CD14-positive monocyte (primary cell): ENCODE results near the gene CASP10. TPM values are rescaled to one million over a fixed set of nuclear protein-coding genes. Genes with fewer than 3 reads are reported as not detected.
A peak's percentile ranks its signal among the peaks of the same experiment; 100 is the strongest.

Source experiments
- DNase-seq, 3 donors: peaks; one replicate each; pipeline ENCODE4 v3.0.0-alpha.2; 2011 to 2022
- H2AFZ ChIP-seq: 2 replicates; pipeline ENCODE4 v1.6.0; 2012; ENCODE audit warnings: mild to moderate bottlenecking, low read depth, low read length, inconsistent platforms; ENCODE audit not compliant: insufficient read depth, poor library complexity, severe bottlenecking
- H3K27ac ChIP-seq, 2 donors: 1 replicate in 1 of 2; 2 replicates in 1 of 2; pipeline ENCODE4 v1.5.1; 2012 to 2013; ENCODE audit warnings: low read length in 2 of 2, control low read depth in 1 of 2, inconsistent platforms in 1 of 2, low read depth in 1 of 2, mild to moderate bottlenecking in 1 of 2
- H3K27me3 ChIP-seq, 2 donors: one replicate each; pipeline versions ENCODE4 v1.6.0 to v1.6.1; 2011 to 2013; ENCODE audit warnings: low read length in 2 of 2; ENCODE audit not compliant: control insufficient read depth in 2 of 2, insufficient read depth in 2 of 2
- H3K36me3 ChIP-seq, 2 donors: replicated peaks in 1 of 2; 1 replicate in 1 of 2; 2 replicates in 1 of 2; pipeline versions ENCODE4 v1.5.1 to v1.6.1; 2012 to 2013; ENCODE audit warnings: low read length in 2 of 2, control low read depth in 1 of 2, inconsistent platforms in 1 of 2, mild to moderate bottlenecking in 1 of 2; ENCODE audit not compliant: insufficient read depth in 2 of 2, control insufficient read depth in 1 of 2
- H3K4me1 ChIP-seq, 2 donors: 1 replicate in 1 of 2; 2 replicates in 1 of 2; pipeline versions ENCODE4 v1.5.1 to v1.6.1; 2012 to 2013; ENCODE audit warnings: low read length in 2 of 2, control low read depth in 1 of 2, inconsistent platforms in 1 of 2, mild to moderate bottlenecking in 1 of 2, moderate library complexity in 1 of 2; ENCODE audit not compliant: insufficient read depth in 2 of 2, control insufficient read depth in 1 of 2
- H3K4me2 ChIP-seq: replicated peaks from 2 replicates; pipeline ENCODE3; 2012; ENCODE audit warnings: low read length, moderate library complexity, mild to moderate bottlenecking; ENCODE audit not compliant: poor library complexity, severe bottlenecking; ENCODE audit errors: extremely low read depth
- H3K4me3 ChIP-seq, 3 experiments: fragments of 200-600 bp in 1 of 3; sonication (generic) in 1 of 3; replicated peaks in 1 of 3; 1 replicate in 2 of 3; 2 replicates in 1 of 3; pipeline ENCODE4 v1.5.1; 2011 to 2013; ENCODE audit warnings: low read length in 3 of 3, mild to moderate bottlenecking in 3 of 3, control low read depth in 2 of 3, low read depth in 2 of 3, inconsistent platforms in 1 of 3, moderate library complexity in 1 of 3
- H3K79me2 ChIP-seq: 2 replicates; pipeline ENCODE4 v1.6.0; 2012; ENCODE audit warnings: mild to moderate bottlenecking, control low read depth, inconsistent platforms, low read length, moderate library complexity; ENCODE audit not compliant: insufficient read depth
- H3K9ac ChIP-seq: 2 replicates; pipeline ENCODE4 v1.6.0; 2017; ENCODE audit warnings: low read length, mild to moderate bottlenecking; ENCODE audit not compliant: insufficient read depth, poor library complexity, severe bottlenecking
- H3K9me3 ChIP-seq, 2 donors: replicated peaks in 1 of 2; 1 replicate in 1 of 2; 2 replicates in 1 of 2; pipeline versions ENCODE4 v1.5.1 to v1.6.1; 2012 to 2013; ENCODE audit warnings: low read length in 2 of 2, control low read depth in 1 of 2; ENCODE audit not compliant: control insufficient read depth in 1 of 2, insufficient read depth in 1 of 2
- H4K20me1 ChIP-seq: 2 replicates; pipeline ENCODE4 v1.6.0; 2012; ENCODE audit warnings: mild to moderate bottlenecking, low read length, control low read depth, moderate library complexity; ENCODE audit not compliant: insufficient read depth
- H3K27ac Mint-ChIP-seq, 7 donors: one replicate each; pipeline ENCODE4 v1.8.0; 2020; ENCODE audit warnings: mild to moderate bottlenecking in 7 of 7, mixed read lengths in 7 of 7, moderate library complexity in 6 of 7, inconsistent platforms in 2 of 7
- H3K27me3 Mint-ChIP-seq, 3 donors: one replicate each; pipeline ENCODE4 v1.8.0; 2021 to 2022; ENCODE audit warnings: low read depth in 3 of 3, mild to moderate bottlenecking in 3 of 3, mixed read lengths in 3 of 3, moderate library complexity in 3 of 3, inconsistent platforms in 1 of 3
- H3K36me3 Mint-ChIP-seq, 2 donors: one replicate each; pipeline ENCODE4 v1.8.0; 2020; ENCODE audit warnings: mixed read lengths in 2 of 2, inconsistent platforms in 1 of 2, mild to moderate bottlenecking in 1 of 2
- H3K4me1 Mint-ChIP-seq: one replicate; pipeline ENCODE4 v1.8.0; 2020; ENCODE audit warnings: mild to moderate bottlenecking, mixed read lengths
- H3K4me3 Mint-ChIP-seq, 2 donors: one replicate each; pipeline ENCODE4 v1.8.0; 2020; ENCODE audit warnings: mild to moderate bottlenecking in 2 of 2, mixed read lengths in 2 of 2, moderate library complexity in 1 of 2
- H3K9me3 Mint-ChIP-seq, 7 donors: one replicate each; pipeline ENCODE4 v1.8.0; 2020 to 2022; ENCODE audit warnings: mixed read lengths in 7 of 7, mild to moderate bottlenecking in 6 of 7, moderate library complexity in 6 of 7, inconsistent platforms in 2 of 7
- CTCF ChIP-seq: fragments of 200-600 bp; IDR thresholded peaks from one replicate; pipeline ENCODE4 v1.8.0; 2022; ENCODE audit warnings: antibody characterized with exemption, mild to moderate bottlenecking
- WGBS: methylation state at CpG from one replicate; pipeline ENCODE4 v1.1.5; 2013; ENCODE audit warnings: missing lambda C conversion rate; ENCODE audit not compliant: insufficient coverage; 5-methylcytosine and 5-hydroxymethylcytosine counted together
- intact Hi-C, 2 donors: fragments of 100-400 bp; cut with micrococcal nuclease; formaldehyde crosslinking; loops; one replicate each; pipeline versions ENCODE4 v1.15.0 to v1.15.1; 2023
- polyA plus RNA-seq, 3 donors: library from polyadenylated mRNA; depleted of rRNA in 1 of 3; unstranded in 2 of 3; stranded (reverse) in 1 of 3; fragments of 300-500 nt in 2 of 3; fragments of >200 nt in 1 of 3; fragmentation: Illumina TruSeq in 2 of 3; gene quantifications; 1 replicate in 2 of 3; 2 replicates in 1 of 3; pipeline ENCODE4 v1.2.3, GENCODE V29; 2012 to 2021

The CASP10 gene
- polyA plus RNA-seq, 3 donors, result 17.7 to 23.3 (median 18.9) TPM

GRCh38 chr2:201244829-201245228, 61.9 kb downstream of the CASP10 start:
- Histone ChIP-seq H3K9ac (no peak overlapping the region), H3K4me1 (peaks cover 50 to 66% of the 10 kb centered on the region in 2 donors), H2AFZ (no peak overlapping the region), H3K27ac (no peak overlapping the region), H3K36me3 (no peaks in the 10 kb centered on the region), H3K9me3 (no peaks in the 10 kb centered on the region), H3K4me2 (no peak overlapping the region), H3K27me3 (no peaks in the 10 kb centered on the region), H4K20me1 (no peaks in the 10 kb centered on the region), H3K79me2 (peaks cover 32% of the 10 kb centered on the region), H3K4me3 (no peak overlapping the region)
- H3K4me3 Mint-ChIP-seq, result no peak overlapping the region
- peaks cover 0 to 2% of the 10 kb centered on the region in 2 donors for H3K36me3 Mint-ChIP-seq
- no peaks in the 10 kb centered on the region for H3K9me3 Mint-ChIP-seq
- peak overlapping the region in 1 of 7 donors; percentile 58 for H3K27ac Mint-ChIP-seq
- intact Hi-C loops, result no loop called here
- 100% methylated on average over 4 of the region's 5 CpGs for WGBS
- peaks cover 62% of the 10 kb centered on the region for H3K4me1 Mint-ChIP-seq
- no peak for TF ChIP-seq CTCF
- no peak for DNase-seq
- peaks cover 0 to 4% (median 1%) of the 10 kb centered on the region in 3 donors for H3K27me3 Mint-ChIP-seq

GRCh38 chr2:201246280-201246679, 63.3 kb downstream of the CASP10 start:
- Mint-ChIP-seq H3K36me3 (peaks cover 3 to 5% of the 10 kb centered on the region in 2 donors), H3K4me3 (peak overlapping the region; percentile 64 to 81), H3K27me3 (peaks cover 0 to 4% (median 0%) of the 10 kb centered on the region in 3 donors), H3K9me3 (no peaks in the 10 kb centered on the region), H3K4me1 (peaks cover 48% of the 10 kb centered on the region), H3K27ac (peak overlapping the region; percentile 88 to 95 (median 92))
- peak overlapping the region; percentile 33 for H3K9ac ChIP-seq
- peak overlapping the region; percentile 76 to 84 for H3K27ac ChIP-seq
- H2AFZ ChIP-seq, result peak overlapping the region; percentile 74
- no peaks in the 10 kb centered on the region for H3K27me3 ChIP-seq
- peaks cover 27% of the 10 kb centered on the region for H3K79me2 ChIP-seq
- peaks cover 40 to 51% of the 10 kb centered on the region in 2 donors for H3K4me1 ChIP-seq
- H4K20me1 ChIP-seq, result no peaks in the 10 kb centered on the region
- H3K4me2 ChIP-seq, result peak overlapping the region; percentile 68
- H3K4me3 ChIP-seq, result peak overlapping the region in 1 of 3 experiments; percentile 51
- intact Hi-C loops, result no loop called here
- DNase-seq, result peak in 1 of 3 donors; percentile 54
- TF ChIP-seq CTCF, result no peak
- no peaks in the 10 kb centered on the region for H3K36me3 ChIP-seq
- WGBS, result 10% methylated on average over 1 of the region's 4 CpGs
- no peaks in the 10 kb centered on the region for H3K9me3 ChIP-seq
